NB4 (cell line): ENCODE results near the gene GALNT10.

Source experiments
- DNase-seq: peaks from one replicate; pipeline ENCODE4 v3.0.0; 2010; ENCODE audit warnings: low read depth
- H3K4me3 ChIP-seq: one replicate; pipeline ENCODE4 v1.5.1; 2011; ENCODE audit warnings: mild to moderate bottlenecking, low read depth, low read length, moderate library complexity
- CTCF ChIP-seq: IDR thresholded peaks from one replicate; pipeline ENCODE4 v1.5.1; 2012; ENCODE audit warnings: low read depth, low read length
- MAX ChIP-seq: IDR thresholded peaks from 2 replicates; pipeline ENCODE4 v1.6.1; 2011; ENCODE audit warnings: low read depth, low read length
- MYC ChIP-seq: IDR thresholded peaks from 2 replicates; pipeline ENCODE4 v1.6.1; 2011; ENCODE audit warnings: low read depth, low read length
- POLR2A ChIP-seq: IDR thresholded peaks from 2 replicates; pipeline ENCODE4 v1.6.1; 2011; ENCODE audit warnings: mild to moderate bottlenecking; ENCODE audit not compliant: insufficient read length; ENCODE audit errors: extremely low read depth

The GALNT10 gene

GRCh38 chr5:154273028-154273617, 82.6 kb downstream of the GALNT10 start:
- peak; percentile 31 for DNase-seq
- no peak for TF ChIP-seq MYC
- no peak for TF ChIP-seq CTCF
- TF ChIP-seq POLR2A: no peak
- no peak for TF ChIP-seq MAX
- H3K4me3 ChIP-seq: no peak overlapping the region

GRCh38 chr5:154273963-154274827, 83.7 kb downstream of the GALNT10 start:
- no peak overlapping the region for H3K4me3 ChIP-seq
- DNase-seq: peak; percentile 5
- no peak for TF ChIP-seq MYC
- no peak for TF ChIP-seq MAX
- no peak for TF ChIP-seq POLR2A
- no peak for TF ChIP-seq CTCF

- no peak overlapping the region for H3K4me3 ChIP-seq
- DNase-seq: no peak
- TF ChIP-seq POLR2A (no peak), MYC (no peak), MAX (no peak), CTCF (no peak)
Observed at GRCh38 chr5:154274828-154275185, 84.3 kb downstream of the GALNT10 start.

GRCh38 chr5:154275566-154275965, 85.0 kb downstream of the GALNT10 start:
- TF ChIP-seq CTCF (no peak), MYC (no peak)
- H3K4me3 ChIP-seq: no peak overlapping the region
- DNase-seq: no peak

- no peak for DNase-seq
- no peak overlapping the region for H3K4me3 ChIP-seq
- no peak for TF ChIP-seq MYC
- TF ChIP-seq CTCF: no peak
- no peak for TF ChIP-seq POLR2A
Observed at GRCh38 chr5:154276261-154276972, 85.9 kb downstream of the GALNT10 start.

GRCh38 chr5:154276973-154277331, 86.4 kb downstream of the GALNT10 start:
- H3K4me3 ChIP-seq: no peak overlapping the region
- TF ChIP-seq MAX (no peak), CTCF (no peak), POLR2A (no peak), MYC (no peak)
- DNase-seq: no peak
